Endothelial cell (in vitro differentiated cells): ENCODE data around the gene OXGR1. TPM values are rescaled to one million over a fixed set of nuclear protein-coding genes. Genes with fewer than 3 reads are reported as not detected.
A peak's percentile ranks its signal among the peaks of the same experiment; 100 is the strongest.

Source experiments
- DNase-seq: peaks from one replicate; pipeline ENCODE4 v3.0.0; 2021; ENCODE audit warnings: low spot score
- H3K27ac Mint-ChIP-seq: one replicate; pipeline ENCODE4 v1.8.0; 2021; ENCODE audit warnings: mixed read lengths, inconsistent platforms; ENCODE audit not compliant: unreplicated experiment
- H3K27me3 Mint-ChIP-seq: one replicate; pipeline ENCODE4 v1.8.0; 2021; ENCODE audit warnings: mild to moderate bottlenecking, moderate library complexity, mixed read lengths, inconsistent platforms; ENCODE audit not compliant: unreplicated experiment
- H3K36me3 Mint-ChIP-seq: one replicate; pipeline ENCODE4 v1.8.0; 2021; ENCODE audit warnings: mild to moderate bottlenecking, low read depth, mixed read lengths, inconsistent platforms; ENCODE audit not compliant: unreplicated experiment
- H3K4me1 Mint-ChIP-seq: one replicate; pipeline ENCODE4 v1.8.0; 2021; ENCODE audit warnings: mild to moderate bottlenecking, mixed read lengths, inconsistent platforms; ENCODE audit not compliant: unreplicated experiment
- H3K4me3 Mint-ChIP-seq: one replicate; pipeline ENCODE4 v1.8.0; 2021; ENCODE audit warnings: mild to moderate bottlenecking, mixed read lengths, inconsistent platforms; ENCODE audit not compliant: unreplicated experiment
- H3K9me3 Mint-ChIP-seq: one replicate; pipeline ENCODE4 v1.8.0; 2021; ENCODE audit warnings: mixed read lengths, inconsistent platforms; ENCODE audit not compliant: unreplicated experiment
- CTCF ChIP-seq: fragments of 200-600 bp; sonication (generic); IDR thresholded peaks from one replicate; pipeline ENCODE4 v1.5.0; 2021; ENCODE audit warnings: antibody characterized with exemption; ENCODE audit not compliant: unreplicated experiment
- total RNA-seq: library from RNA; stranded (reverse); fragmentation: NEBNext Ultra II Directional; extraction: Animal tissue kit (Norgen Biotek cat#: 25700); gene quantifications from one replicate; pipeline ENCODE4 v1.2.1, GENCODE V29; 2021; ENCODE audit not compliant: unreplicated experiment

OXGR1 gene
- total RNA-seq, 1 donor from 2014 or later = 0.15 TPM

- Mint-ChIP-seq H3K36me3 (peaks cover 28% of the 10 kb centered on the region), H3K27me3 (no peaks in the 10 kb centered on the region), H3K27ac (no peak overlapping the region), H3K9me3 (peaks cover 22% of the 10 kb centered on the region), H3K4me3 (no peak overlapping the region), H3K4me1 (no peaks in the 10 kb centered on the region)
- no peak for DNase-seq
- peak; percentile 51 for TF ChIP-seq CTCF
Observed at GRCh38 chr13:96967248-96967745, 27.0 kb downstream of the OXGR1 start.

- Mint-ChIP-seq H3K9me3 (peaks cover 22% of the 10 kb centered on the region), H3K4me3 (no peak overlapping the region), H3K4me1 (no peaks in the 10 kb centered on the region), H3K36me3 (peaks cover 28% of the 10 kb centered on the region), H3K27ac (no peak overlapping the region), H3K27me3 (no peaks in the 10 kb centered on the region)
- no peak for DNase-seq
- no peak for TF ChIP-seq CTCF
Observed at GRCh38 chr13:96966415-96967102, 27.7 kb downstream of the OXGR1 start.

GRCh38 chr13:96963786-96964475, 30.3 kb downstream of the OXGR1 start:
- Mint-ChIP-seq H3K27me3 (no peaks in the 10 kb centered on the region), H3K27ac (no peak overlapping the region), H3K4me3 (no peak overlapping the region), H3K9me3 (peaks cover 14% of the 10 kb centered on the region), H3K36me3 (peaks cover 19% of the 10 kb centered on the region), H3K4me1 (peaks cover 2% of the 10 kb centered on the region)
- no peak for TF ChIP-seq CTCF
- no peak for DNase-seq

GRCh38 chr13:96960379-96960778, 33.9 kb downstream of the OXGR1 start:
- Mint-ChIP-seq H3K27me3 (no peaks in the 10 kb centered on the region), H3K36me3 (no peaks in the 10 kb centered on the region), H3K4me3 (no peak overlapping the region), H3K27ac (no peak overlapping the region), H3K9me3 (no peaks in the 10 kb centered on the region), H3K4me1 (peaks cover 8% of the 10 kb centered on the region)
- no peak for DNase-seq
- TF ChIP-seq CTCF = no peak
